Omental fat pad (tissue), 4 donors: ENCODE data around the gene VTN. TPM values are rescaled to one million over a fixed set of nuclear protein-coding genes. Genes with fewer than 3 reads are reported as not detected.

ENCODE experiments used
- ATAC-seq: fragments of 150-250 bp; one replicate; pipeline ENCODE4 v1.9.1; 2016; ENCODE audit warnings: mild to moderate bottlenecking, moderate library complexity; ENCODE audit not compliant: low FRiP score
- DNase-seq: peaks from one replicate; pipeline ENCODE4 v3.0.0-alpha.2; 2019; ENCODE audit warnings: low spot score
- total RNA-seq, 4 donors: library from RNA; depleted of rRNA; stranded (reverse); fragments of >200 nt; gene quantifications; one replicate each; pipeline ENCODE4 v1.1.0, GENCODE V29; 2016
- TF ChIP-seq, protein P1 (sequence below), 3 donors: fragments of 450-650 bp; IDR thresholded peaks; one replicate each; pipeline ENCODE4 v1.5.1; 2016 to 2017; ENCODE audit warnings: antibody characterized with exemption in 3 of 3, mild to moderate bottlenecking in 3 of 3, moderate library complexity in 2 of 3

Gene VTN
- total RNA-seq, 4 donors from 2014 or later: 3.2 to 82.4 (median 14.7) TPM

DNA sequence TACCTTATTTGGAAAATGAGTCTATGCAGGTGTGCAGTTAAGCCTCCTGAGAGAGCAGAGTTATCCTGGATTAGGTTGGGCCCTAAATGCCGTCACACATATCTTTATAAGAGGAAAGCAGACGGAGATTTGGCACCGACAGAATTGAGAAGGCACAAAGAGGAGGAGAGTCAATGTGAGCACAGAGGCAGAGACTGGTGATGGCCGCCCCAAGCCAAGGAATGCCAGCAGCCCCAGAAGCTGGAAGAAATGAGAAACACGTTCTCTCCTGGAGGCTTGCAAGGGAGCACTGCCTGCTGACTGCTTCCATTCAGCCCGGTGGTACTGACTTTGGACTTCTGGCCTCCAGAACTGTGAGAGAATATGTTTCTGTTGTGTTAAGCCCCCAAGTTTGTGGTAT is 32.7 kb upstream of the VTN start:
- no peak for DNase-seq
- TF ChIP-seq, protein P1, sequence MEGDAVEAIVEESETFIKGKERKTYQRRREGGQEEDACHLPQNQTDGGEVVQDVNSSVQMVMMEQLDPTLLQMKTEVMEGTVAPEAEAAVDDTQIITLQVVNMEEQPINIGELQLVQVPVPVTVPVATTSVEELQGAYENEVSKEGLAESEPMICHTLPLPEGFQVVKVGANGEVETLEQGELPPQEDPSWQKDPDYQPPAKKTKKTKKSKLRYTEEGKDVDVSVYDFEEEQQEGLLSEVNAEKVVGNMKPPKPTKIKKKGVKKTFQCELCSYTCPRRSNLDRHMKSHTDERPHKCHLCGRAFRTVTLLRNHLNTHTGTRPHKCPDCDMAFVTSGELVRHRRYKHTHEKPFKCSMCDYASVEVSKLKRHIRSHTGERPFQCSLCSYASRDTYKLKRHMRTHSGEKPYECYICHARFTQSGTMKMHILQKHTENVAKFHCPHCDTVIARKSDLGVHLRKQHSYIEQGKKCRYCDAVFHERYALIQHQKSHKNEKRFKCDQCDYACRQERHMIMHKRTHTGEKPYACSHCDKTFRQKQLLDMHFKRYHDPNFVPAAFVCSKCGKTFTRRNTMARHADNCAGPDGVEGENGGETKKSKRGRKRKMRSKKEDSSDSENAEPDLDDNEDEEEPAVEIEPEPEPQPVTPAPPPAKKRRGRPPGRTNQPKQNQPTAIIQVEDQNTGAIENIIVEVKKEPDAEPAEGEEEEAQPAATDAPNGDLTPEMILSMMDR (IDR thresholded peaks at IDR 0.05): no peak
- ATAC-seq: no peak

DNA sequence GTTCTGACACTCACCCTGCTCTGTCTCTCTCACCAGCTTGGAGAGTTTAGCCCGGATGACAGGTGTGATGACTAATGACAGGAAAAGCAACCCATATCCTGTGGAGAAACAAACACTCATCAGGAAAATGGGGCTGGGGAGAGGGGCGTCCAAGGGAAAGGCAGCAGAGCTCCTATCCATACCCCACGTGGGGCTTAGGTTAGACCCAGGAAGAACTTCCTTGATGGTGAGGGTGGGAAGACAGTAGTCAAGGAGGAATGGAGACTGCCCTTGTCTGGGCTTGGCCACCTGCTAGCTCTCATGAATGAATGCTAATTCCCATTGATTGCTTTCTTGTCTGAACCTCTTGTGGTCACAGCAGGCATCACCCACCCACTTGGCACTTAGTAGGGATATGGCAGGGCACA is 32.1 kb upstream of the VTN start:
- ATAC-seq (no peak), DNase-seq (no peak)
- TF ChIP-seq, protein P1 (IDR thresholded peaks at IDR 0.05): no peak

DNA sequence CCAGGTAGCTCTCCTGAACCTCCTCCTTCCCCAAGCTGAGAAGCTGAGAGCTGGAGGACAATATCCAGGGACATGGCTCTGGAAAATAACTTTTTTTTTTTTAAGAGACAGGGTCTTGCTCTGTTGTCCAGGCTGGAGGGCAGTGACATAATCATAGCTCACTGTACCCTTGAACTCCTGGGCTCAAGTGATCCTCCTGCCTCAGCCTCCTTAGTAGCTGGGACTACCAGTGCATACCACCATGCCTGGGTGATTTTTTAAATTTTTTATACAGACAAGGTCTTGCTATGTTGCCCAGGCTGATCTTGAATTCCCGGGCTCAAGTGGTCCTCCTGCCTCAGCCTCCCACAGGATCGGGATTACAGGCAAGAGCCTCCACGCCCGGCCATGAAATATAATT is 29.7 kb upstream of the VTN start:
- no peak for DNase-seq
- TF ChIP-seq, protein P1 (IDR thresholded peaks at IDR 0.05): no peak
- ATAC-seq: no peak

DNA sequence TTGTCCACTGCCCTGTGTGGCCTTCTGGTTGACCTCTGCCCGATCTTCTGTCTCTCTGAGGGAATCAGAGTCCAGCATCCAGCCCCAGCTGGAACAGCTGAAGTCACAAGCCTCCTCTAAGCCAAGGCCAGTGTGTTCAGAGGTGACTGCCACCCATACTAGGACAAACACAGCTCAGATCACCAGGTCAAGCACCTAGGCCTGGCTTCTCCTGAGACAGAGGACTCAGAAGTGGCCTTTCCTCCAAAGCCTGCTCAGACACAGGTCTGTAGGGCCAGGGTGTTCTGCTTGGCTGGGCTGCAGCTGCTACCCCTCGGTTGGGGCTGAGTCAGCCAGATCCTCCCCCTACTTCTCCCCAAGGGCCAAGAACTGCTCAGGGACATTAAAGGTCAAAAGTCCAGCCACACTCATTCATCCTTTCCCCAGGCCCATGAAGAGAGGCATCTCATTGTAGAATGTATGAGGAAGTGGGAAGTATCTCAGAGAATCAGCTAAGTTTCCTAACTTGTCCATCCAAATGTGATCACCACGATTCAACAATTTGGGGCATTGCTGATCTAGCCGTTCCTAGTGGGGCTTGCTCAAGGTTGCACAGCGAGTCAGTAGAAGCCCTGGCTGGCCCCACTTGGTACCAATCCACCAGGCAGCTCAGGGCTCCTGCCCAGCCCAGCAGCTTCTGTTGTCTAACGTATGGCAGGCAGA is 28.3 kb upstream of the VTN start:
- TF ChIP-seq, protein P1 (IDR thresholded peaks at IDR 0.05): no peak
- DNase-seq (no peak), ATAC-seq (peak; percentile 10)

DNA sequence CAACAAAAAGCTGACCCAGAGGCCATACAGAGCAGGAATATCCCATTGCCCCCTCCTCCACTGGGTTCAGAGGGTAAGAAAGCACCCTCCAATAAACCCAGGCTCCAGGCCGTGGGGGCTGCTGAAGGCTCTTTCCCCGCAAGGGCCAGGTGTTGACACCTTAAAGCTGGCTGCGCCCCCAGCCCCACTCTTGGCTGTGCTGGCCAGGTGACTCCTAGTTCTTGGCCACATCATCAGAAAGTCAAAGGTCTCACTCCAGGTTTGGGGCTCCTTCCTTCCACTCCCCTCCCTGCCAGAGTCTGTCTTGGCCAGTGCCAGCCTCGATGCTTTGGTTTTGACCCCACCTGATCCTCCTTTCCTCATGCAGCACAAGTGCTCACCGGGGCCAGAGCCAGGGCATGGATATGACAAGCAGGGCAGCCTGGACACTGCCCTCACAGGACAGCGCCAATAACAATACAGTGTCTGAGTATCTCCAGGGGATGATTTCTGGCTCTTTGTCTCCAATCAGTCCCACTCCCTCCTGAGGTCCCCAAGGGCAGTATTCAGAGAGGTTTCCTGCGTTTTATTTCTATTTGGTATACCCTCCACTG is 27.7 kb upstream of the VTN start:
- TF ChIP-seq, protein P1 (IDR thresholded peaks at IDR 0.05): no peak
- DNase-seq: no peak
- ATAC-seq: no peak

DNA sequence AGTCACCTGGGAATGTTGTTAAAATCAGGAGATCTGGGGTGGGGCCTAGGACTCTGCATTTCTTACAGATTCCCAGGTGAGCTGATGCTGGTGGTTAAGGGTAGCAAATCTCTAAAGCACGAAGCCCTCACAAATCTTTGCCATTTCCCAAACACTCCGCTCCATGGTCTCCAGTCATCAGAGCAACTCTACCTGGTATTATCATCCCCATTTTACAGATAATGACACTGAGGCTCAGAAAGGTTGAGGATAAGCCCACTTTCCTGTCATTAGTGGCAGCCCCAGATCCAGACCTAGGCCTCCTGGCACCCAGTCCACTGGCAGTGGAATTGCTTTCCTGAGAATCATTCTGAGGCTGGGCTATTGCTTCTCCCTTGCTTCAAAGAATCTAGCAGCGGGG is 27.2 kb upstream of the VTN start:
- TF ChIP-seq, protein P1 (IDR thresholded peaks at IDR 0.05): no peak
- ATAC-seq: no peak
- no peak for DNase-seq
